K562 (cell line): ENCODE results near the gene AARSD1. TPM values are rescaled to one million over a fixed set of nuclear protein-coding genes. Genes with fewer than 3 reads are reported as not detected.

ENCODE experiments used
- C11orf30 ChIP-seq: fragments of 450-650 bp; IDR thresholded peaks from 2 replicates; pipeline ENCODE4 v1.6.1; 2016; ENCODE audit warnings: low read depth, mild to moderate bottlenecking
- CXXC5 ChIP-seq: fragments of 250-450 bp; sonication (Bioruptor Pico); IDR thresholded peaks from 2 replicates; pipeline ENCODE4 v1.8.0; 2022; ENCODE audit warnings: inconsistent platforms, mild to moderate bottlenecking, moderate library complexity
- HDAC1 ChIP-seq, 2 experiments: fragments of 450-650 bp; IDR thresholded peaks; 2 replicates each; pipeline ENCODE4 v1.6.1; 2016 to 2017; ENCODE audit warnings: inconsistent platforms in 1 of 2, mild to moderate bottlenecking in 1 of 2, moderate library complexity in 1 of 2
- SIRT6 ChIP-seq: IDR thresholded peaks from one replicate; pipeline ENCODE4 v1.6.1; 2012; ENCODE audit warnings: low read depth, mild to moderate bottlenecking, control low read depth, inconsistent platforms, low read length, moderate library complexity
- TOE1 ChIP-seq, 2 experiments: fragments of 450-650 bp in 1 of 2; sonication (generic) in 1 of 2; formaldehyde crosslinking in 1 of 2; IDR thresholded peaks; 2 replicates each; pipeline versions ENCODE4 v1.7.1 to v1.8.0; 2016 to 2022; ENCODE audit warnings: borderline replicate concordance in 2 of 2, mild to moderate bottlenecking in 2 of 2, antibody characterized with exemption in 1 of 2, inconsistent platforms in 1 of 2, low read depth in 1 of 2, missing genetic modification reagents in 1 of 2, moderate library complexity in 1 of 2
- ZNF140 ChIP-seq: fragments of 250-450 bp; sonication (Bioruptor Pico); IDR thresholded peaks from 2 replicates; pipeline ENCODE4 v1.8.0; 2021; ENCODE audit warnings: moderate library complexity, mild to moderate bottlenecking, inconsistent platforms
- polyA plus RNA-seq, 8 experiments: library from polyadenylated mRNA; depleted of rRNA in 4 of 8; stranded (reverse) in 5 of 8; unstranded in 3 of 8; fragments of >200 nt; fragmentation: Nextera tagmentation in 2 of 8; fragmentation: Illumina TruSeq in 1 of 8; extraction: Ambion mirVana in 2 of 8; extraction: Trizol in 1 of 8; gene quantifications; 2 replicates each; pipeline versions ENCODE4 v1.2.1 to v1.2.3, GENCODE V29; 2011 to 2014; ENCODE audit warnings: inconsistent platforms in 1 of 8, missing spikeins in 1 of 8
- total RNA-seq, 7 experiments: library from RNA; depleted of rRNA in 6 of 7; stranded (reverse); fragments of >200 nt in 6 of 7; fragmentation: Illumina TruSeq in 2 of 7; extraction: Trizol in 2 of 7; gene quantifications; 2 replicates each; pipeline versions ENCODE4 v1.2.1 to v1.2.3, GENCODE V29; 2011 to 2021; ENCODE audit warnings: low replicate concordance in 1 of 7
- TF ChIP-seq, protein P1 (sequence below): fragments of 450-650 bp; IDR thresholded peaks from 2 replicates; pipeline ENCODE4 v1.6.1; 2016; ENCODE audit warnings: mild to moderate bottlenecking, moderate library complexity
- TF ChIP-seq, protein P2 (sequence below): fragments of 250-450 bp; sonication (Bioruptor Pico); IDR thresholded peaks from 2 replicates; pipeline ENCODE4 v1.4.0; 2020; ENCODE audit warnings: mild to moderate bottlenecking
- TF ChIP-seq, protein P3 (sequence below): sonication (generic); formaldehyde crosslinking; IDR thresholded peaks from 2 replicates; pipeline ENCODE4 v1.9.0; 2022; ENCODE audit warnings: mild to moderate bottlenecking, missing genetic modification reagents
- TF ChIP-seq, protein P4 (sequence below): sonication (generic); formaldehyde crosslinking; IDR thresholded peaks from 2 replicates; pipeline ENCODE4 v1.8.0; 2022; ENCODE audit warnings: missing genetic modification reagents, mild to moderate bottlenecking, moderate library complexity, borderline replicate concordance

AARSD1 gene
- total and polyA plus RNA-seq, 9 of the 15 experiments (the other 6 are each of a cell fraction or from before 2014, with no cell fraction given): 51.7 to 98.5 (median 68.6) TPM

DNA sequence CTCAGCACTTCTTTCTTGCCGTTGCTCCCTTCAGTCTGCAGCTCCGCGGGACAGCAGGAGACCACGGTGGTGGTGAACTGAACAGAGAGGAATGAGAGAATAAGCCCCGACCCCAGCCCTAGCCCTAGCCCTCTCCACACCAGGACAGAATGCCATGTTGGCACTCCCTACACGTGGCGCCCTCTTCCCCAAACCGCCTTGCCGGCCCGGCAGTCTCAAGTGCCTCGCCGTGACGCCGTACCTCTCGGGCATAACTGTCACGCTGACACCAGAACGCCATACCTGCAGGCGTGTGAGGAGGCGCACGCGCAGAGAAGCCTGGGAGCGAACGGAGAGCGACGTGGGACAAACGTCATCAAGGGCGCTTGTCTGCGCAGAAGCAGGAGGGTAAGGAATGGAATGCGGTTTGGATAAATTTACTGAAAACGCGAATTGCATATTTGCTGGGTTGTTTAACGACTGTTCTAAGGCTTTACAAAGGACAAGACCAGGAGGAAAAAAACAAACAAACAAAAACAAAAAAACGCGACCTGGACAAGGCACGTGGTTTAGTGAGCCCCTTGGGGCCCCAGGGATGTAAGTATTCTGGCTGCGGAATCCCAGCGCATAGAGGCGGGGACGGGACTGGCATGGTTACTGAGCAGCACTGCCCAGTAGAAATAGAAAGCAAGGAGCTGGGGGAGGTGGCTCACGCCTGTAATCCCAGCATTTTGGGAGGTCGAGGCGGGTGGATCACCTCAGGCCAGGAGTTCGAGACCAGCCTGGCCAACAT is at the start of gene AARSD1 (continued):
- TF ChIP-seq, protein P1, sequence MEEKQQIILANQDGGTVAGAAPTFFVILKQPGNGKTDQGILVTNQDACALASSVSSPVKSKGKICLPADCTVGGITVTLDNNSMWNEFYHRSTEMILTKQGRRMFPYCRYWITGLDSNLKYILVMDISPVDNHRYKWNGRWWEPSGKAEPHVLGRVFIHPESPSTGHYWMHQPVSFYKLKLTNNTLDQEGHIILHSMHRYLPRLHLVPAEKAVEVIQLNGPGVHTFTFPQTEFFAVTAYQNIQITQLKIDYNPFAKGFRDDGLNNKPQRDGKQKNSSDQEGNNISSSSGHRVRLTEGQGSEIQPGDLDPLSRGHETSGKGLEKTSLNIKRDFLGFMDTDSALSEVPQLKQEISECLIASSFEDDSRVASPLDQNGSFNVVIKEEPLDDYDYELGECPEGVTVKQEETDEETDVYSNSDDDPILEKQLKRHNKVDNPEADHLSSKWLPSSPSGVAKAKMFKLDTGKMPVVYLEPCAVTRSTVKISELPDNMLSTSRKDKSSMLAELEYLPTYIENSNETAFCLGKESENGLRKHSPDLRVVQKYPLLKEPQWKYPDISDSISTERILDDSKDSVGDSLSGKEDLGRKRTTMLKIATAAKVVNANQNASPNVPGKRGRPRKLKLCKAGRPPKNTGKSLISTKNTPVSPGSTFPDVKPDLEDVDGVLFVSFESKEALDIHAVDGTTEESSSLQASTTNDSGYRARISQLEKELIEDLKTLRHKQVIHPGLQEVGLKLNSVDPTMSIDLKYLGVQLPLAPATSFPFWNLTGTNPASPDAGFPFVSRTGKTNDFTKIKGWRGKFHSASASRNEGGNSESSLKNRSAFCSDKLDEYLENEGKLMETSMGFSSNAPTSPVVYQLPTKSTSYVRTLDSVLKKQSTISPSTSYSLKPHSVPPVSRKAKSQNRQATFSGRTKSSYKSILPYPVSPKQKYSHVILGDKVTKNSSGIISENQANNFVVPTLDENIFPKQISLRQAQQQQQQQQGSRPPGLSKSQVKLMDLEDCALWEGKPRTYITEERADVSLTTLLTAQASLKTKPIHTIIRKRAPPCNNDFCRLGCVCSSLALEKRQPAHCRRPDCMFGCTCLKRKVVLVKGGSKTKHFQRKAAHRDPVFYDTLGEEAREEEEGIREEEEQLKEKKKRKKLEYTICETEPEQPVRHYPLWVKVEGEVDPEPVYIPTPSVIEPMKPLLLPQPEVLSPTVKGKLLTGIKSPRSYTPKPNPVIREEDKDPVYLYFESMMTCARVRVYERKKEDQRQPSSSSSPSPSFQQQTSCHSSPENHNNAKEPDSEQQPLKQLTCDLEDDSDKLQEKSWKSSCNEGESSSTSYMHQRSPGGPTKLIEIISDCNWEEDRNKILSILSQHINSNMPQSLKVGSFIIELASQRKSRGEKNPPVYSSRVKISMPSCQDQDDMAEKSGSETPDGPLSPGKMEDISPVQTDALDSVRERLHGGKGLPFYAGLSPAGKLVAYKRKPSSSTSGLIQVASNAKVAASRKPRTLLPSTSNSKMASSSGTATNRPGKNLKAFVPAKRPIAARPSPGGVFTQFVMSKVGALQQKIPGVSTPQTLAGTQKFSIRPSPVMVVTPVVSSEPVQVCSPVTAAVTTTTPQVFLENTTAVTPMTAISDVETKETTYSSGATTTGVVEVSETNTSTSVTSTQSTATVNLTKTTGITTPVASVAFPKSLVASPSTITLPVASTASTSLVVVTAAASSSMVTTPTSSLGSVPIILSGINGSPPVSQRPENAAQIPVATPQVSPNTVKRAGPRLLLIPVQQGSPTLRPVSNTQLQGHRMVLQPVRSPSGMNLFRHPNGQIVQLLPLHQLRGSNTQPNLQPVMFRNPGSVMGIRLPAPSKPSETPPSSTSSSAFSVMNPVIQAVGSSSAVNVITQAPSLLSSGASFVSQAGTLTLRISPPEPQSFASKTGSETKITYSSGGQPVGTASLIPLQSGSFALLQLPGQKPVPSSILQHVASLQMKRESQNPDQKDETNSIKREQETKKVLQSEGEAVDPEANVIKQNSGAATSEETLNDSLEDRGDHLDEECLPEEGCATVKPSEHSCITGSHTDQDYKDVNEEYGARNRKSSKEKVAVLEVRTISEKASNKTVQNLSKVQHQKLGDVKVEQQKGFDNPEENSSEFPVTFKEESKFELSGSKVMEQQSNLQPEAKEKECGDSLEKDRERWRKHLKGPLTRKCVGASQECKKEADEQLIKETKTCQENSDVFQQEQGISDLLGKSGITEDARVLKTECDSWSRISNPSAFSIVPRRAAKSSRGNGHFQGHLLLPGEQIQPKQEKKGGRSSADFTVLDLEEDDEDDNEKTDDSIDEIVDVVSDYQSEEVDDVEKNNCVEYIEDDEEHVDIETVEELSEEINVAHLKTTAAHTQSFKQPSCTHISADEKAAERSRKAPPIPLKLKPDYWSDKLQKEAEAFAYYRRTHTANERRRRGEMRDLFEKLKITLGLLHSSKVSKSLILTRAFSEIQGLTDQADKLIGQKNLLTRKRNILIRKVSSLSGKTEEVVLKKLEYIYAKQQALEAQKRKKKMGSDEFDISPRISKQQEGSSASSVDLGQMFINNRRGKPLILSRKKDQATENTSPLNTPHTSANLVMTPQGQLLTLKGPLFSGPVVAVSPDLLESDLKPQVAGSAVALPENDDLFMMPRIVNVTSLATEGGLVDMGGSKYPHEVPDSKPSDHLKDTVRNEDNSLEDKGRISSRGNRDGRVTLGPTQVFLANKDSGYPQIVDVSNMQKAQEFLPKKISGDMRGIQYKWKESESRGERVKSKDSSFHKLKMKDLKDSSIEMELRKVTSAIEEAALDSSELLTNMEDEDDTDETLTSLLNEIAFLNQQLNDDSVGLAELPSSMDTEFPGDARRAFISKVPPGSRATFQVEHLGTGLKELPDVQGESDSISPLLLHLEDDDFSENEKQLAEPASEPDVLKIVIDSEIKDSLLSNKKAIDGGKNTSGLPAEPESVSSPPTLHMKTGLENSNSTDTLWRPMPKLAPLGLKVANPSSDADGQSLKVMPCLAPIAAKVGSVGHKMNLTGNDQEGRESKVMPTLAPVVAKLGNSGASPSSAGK: peak; percentile 92
- TF ChIP-seq TOE1 (IDR thresholded peaks at IDR 0.05; ENCODE audit: borderline replicate concordance): peak; percentile 73; the same call in 1 of the 2 replicates
- TF ChIP-seq TOE1 (CRISPR knock-in tag; IDR thresholded peaks at IDR 0.05; ENCODE audit: borderline replicate concordance, low read depth): no peak
- TF ChIP-seq SIRT6: no peak
- TF ChIP-seq HDAC1 (IDR thresholded peaks at IDR 0.05): peak; percentile 68 to 96; a peak in 3 of 4 replicates
- TF ChIP-seq C11orf30: peak; percentile 97
- TF ChIP-seq, protein P2, sequence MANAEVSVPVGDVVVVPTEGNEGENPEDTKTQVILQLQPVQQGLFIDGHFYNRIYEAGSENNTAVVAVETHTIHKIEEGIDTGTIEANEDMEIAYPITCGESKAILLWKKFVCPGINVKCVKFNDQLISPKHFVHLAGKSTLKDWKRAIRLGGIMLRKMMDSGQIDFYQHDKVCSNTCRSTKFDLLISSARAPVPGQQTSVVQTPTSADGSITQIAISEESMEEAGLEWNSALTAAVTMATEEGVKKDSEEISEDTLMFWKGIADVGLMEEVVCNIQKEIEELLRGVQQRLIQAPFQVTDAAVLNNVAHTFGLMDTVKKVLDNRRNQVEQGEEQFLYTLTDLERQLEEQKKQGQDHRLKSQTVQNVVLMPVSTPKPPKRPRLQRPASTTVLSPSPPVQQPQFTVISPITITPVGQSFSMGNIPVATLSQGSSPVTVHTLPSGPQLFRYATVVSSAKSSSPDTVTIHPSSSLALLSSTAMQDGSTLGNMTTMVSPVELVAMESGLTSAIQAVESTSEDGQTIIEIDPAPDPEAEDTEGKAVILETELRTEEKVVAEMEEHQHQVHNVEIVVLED (CRISPR knock-in tag): peak; percentile 77
- TF ChIP-seq, protein P3, sequence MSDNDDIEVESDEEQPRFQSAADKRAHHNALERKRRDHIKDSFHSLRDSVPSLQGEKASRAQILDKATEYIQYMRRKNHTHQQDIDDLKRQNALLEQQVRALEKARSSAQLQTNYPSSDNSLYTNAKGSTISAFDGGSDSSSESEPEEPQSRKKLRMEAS (CRISPR knock-in tag): peak; percentile 87
- no peak for TF ChIP-seq ZNF140 (CRISPR knock-in tag)
- TF ChIP-seq CXXC5 (CRISPR knock-in tag): peak; percentile 83
- TF ChIP-seq, protein P4, sequence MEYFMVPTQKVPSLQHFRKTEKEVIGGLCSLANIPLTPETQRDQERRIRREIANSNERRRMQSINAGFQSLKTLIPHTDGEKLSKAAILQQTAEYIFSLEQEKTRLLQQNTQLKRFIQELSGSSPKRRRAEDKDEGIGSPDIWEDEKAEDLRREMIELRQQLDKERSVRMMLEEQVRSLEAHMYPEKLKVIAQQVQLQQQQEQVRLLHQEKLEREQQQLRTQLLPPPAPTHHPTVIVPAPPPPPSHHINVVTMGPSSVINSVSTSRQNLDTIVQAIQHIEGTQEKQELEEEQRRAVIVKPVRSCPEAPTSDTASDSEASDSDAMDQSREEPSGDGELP (CRISPR knock-in tag): peak; percentile 60; the same call in 1 of the 2 replicates
